ENCODE results near the gene STK11.
"Not testable (repeated sequence)": the region's sequence is repeated elsewhere in the genome, so short reads cannot be mapped to it uniquely, and the experiment has no call there.

The STK11 gene

DNA sequence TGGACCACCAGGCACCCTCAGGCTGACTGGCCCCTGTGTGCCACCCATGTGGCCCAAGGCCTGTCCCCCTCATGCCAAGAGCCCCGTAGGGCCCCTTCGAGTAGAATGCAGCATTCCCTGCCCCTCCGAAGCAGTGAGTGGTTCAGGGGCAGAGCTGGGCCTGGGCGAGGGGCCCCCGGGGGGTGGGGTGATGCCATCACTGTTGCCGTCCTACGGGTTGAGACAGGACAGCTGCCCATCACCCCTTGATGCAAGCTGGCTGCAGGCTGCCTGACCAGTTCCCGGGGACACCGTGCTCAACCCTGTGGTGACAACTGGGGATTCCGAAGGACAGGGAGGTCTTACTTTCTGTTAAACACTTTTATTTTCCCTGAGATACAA is 36.2 kb upstream of the STK11 start:
- no peak for DNase-seq

DNA sequence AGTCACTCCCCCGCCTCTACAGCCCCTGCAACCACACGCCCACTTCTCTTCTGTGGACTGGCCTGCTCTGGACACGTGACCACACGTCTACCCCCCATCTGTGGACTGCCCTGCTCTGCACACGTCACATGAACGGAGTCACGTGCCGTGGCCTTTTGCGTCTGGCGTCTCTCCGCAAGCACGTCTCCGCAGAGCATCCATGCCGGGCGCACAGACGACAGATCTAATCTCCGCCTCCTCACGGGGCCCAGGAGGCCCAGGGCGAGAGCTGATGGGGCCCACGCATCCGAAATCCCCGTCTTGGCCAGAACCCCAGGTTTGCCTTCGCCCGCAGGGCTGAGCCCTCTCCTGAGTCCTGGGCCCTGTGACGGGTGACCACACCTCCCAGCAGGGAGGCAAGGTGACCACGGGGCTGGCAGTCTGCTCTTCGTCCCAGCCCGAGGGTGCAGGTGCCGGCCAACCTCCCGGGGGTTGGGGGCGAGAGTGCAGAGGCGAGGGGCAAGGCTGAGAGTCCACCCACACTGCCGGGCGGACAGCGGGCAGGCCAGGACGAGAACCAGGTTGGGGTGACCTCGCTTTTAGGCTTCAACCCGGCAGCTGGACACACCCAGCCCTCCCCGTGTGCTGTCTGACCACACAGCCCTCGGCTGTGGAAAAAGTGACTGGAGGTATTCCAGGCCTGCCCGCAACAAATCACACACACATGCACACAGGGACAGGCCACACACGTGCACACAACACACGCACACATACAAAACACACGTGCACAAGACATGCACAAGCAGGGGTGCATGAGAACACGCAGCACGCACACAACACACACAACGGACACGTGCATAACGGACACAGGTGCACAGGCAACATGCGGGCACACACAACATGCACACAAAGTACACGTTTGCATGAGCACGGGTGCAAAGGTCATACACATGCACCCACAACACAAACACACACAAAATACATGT is 35.4 kb upstream of the STK11 start:
- DNase-seq: peak in 1 of 2 donors; percentile 42

DNA sequence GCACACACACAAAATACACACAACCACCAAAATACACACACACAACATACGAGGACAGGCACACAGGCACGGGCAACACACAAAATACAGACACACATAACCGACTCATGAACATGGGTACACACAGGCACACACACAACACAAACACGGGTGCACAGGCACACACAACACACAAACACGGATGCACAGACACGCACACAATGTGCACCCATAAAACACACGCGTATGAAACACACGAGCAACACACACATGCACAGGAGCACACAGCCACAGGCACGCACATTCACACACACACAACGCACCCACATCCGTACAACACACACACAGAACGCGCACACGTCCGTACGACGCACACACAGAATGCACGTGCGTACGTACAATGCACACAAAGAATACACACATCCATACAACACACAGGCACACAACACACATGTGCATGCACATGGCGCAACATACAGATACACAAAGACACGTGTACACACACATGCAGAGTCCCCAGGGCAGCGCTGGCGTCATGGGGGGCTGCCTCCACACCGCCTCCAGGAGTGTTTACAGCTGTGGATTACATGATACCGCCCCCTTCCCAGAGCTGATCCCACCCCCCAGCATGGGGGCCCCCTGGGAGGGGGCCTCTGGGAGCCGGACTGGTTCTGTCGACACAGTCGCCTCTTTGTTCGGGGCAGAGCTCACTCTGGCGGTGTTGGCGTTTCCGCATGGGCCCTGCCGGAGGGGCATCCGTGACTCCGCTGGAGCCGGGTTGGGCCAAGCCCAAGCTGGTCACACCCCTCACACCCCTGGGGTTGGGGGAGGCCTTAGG is 34.4 kb upstream of the STK11 start:
- DNase-seq: no peak

DNA sequence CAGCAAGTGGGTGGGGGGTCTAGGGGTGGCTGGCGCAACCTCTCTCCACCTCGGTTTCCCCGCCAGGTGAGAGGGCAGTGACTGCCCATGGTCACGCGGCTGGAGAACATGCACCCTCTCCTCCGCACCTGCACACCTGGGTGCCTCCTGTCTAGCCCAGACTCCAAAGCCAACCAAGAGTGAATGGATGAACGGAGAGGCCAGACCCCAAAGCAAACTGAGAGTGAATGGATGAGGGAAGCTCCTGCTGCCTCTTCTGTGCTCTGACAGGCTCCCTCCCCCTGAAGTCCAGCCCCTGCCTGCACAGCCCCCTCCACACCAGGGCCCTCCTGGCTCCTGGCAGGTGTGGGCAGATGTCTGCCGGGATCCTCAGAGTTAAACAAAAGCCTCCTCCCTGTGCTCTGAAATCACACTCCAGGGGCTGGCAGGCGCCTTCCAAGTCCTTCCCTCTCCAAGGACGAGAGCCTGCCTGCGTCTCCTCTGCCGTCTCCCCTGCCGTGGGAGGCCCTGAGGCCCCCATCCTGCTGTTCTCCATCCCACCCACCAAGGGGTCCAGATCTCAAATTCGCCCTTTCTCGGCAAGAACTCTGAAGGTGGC is 33.7 kb upstream of the STK11 start:
- no peak for DNase-seq

DNA sequence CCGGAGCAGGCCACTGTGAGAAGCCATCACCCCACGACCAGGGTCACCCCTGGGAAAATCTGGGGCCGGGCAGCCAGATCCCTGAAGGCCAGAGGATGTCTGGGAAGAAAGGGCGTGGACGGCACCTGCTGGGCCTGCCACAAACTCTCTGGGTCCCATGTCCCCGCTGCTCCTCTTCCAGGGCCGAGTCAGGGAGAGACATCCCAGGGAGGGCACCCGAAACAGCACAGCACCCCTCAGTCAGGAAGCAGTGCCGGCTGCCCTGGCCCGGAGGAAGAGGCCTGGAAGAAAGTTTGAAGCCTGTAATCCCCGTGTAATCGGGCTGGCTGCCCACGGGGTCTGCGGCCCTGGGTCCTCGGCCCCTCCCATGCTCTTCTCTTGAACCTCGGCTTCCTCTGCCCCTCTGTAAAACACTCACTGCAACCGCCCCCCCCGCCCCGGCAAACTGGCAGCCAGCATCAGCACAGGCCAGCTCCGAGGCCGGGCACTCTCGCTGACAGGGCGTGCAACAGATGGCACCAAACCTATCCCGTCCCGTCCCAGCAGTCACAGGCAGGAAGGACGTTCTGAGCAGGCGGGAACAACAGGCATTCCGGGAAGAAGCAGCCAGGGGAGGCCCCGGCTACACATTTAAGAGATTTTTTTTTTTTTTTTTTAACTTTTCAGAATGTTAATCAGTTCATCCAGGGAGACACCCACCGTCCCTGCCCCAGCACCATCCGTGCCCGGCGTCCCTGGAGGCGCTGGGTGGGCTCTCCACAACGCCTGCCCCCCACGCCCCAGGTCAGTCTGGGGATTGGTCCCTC is 33.0 kb upstream of the STK11 start:
- DNase-seq: no peak

DNA sequence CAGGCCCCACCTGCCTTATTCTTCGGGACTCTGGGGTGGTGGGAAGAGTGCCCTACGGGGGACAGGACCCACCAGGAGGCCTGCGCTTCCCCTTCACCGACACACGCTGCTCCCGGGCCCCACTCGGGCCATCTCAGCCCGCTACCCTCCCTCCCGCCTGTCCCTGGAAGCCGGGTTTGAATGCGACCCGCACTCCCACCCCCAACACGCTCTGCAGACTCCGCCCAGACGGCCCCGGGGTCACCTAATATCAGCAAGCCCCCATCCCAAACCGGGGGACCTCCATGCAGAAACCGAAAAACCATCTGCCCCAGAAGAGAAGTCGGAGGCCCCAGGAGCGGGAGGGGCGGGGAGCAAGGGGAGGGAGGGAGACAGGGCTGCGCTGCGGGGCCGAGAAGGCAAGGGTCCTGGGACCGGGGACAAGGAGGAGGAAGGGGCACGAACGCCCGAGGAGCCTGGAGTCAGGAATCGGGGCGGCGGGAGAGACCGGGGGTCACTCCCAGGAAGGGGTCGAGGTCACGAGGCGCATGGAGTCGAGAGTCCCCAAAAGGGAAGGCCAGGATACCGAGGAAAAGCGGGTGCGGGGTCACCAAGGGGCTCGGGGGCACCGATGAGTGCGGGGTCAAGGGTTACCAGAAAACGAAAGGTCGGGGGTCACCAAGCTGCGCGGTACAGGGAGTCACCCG is 32.3 kb upstream of the STK11 start:
- DNase-seq: no peak

DNA sequence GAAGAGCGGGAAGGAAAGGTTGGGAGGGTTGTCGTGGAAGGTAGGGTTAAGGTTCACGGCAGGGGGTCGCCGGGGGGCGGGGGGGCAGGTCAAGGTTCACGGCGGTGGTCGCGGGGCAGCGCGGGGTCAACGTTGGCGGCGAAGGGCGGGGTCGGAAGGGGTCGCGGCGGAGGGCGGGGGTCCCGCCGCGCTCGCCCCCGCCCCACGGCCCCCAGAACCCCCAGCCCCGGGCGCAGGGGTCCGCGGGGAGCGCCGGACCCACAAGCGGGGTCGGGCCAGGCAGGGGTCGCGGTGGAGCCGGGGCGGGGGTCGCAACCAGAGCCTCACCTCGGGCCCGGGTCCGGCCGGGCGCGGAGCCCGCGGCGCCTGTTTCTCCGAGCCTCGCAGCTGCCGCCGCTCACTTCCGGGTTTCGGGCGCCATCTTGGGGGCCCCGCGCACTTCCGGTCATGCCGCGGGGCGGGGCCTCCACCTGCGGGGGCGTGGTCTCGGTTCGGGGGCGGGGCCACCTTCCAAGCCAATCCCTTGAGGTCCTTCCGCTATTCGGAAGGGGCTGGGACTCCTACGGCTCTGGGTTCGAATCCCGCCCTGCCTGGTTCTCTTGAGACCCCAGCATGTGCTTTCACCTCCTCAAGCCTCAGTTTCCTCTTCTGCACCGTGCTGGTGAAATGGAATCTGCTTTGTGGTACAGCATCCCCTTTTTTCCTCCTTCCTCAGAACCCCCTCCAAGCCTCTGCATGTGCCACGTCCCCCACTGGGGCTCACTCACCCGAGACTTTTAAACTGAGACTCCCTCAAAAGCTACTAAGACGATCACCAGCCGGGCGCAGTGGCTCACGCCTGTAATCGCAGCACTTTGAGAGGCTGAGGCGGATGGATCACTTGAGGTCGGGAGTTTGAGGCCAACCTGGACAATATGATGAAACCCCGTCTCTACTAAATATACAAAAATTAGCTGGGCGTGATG is 31.5 kb upstream of the STK11 start, which contains the start of gene SBNO2:
Gene SBNO2, minus strand, starts transcription at position 424 of the 965 bp plus-strand sequence. CDS start 19,992 bp downstream, outside the sequence.
- peak in 1 of 2 donors; percentile 63 for DNase-seq

DNA sequence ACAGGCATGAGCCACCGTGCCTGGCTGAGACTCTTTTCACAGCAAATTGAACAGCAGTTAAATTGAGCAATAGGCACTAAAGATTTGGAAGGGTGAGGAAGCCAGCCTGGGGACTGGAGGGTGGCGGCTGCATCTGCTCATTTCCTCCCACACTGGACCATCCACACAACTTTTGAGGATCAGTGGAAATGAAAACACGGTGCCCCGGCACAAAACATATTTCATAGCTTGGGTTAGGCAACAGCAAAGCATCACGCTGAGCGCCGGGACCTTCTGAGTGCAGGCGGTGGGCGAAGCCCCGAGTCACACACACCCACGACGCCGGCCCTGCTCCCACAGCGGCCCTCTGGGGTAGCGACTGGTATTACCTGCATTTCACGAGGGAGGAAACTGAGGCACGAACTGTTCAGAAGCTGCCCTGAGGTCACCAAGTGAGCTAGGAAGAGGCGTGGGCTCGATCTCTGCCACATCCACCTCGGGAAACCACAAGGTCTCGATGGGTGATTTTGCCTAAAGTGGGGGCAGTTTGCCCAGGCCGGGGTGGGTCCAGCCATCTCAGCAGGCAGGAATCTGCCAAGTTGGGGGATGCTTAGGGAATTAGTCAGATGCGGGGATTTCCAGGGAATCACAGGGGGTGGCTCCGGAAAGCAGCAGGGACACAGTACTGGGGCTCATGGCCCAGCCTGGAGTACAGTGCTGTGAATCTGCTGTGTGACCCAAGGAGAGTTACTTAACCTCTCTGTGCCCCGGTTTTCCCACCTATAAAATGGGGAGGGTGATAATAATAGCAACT is 28.1 kb upstream of the STK11 start:
- no peak for DNase-seq

DNA sequence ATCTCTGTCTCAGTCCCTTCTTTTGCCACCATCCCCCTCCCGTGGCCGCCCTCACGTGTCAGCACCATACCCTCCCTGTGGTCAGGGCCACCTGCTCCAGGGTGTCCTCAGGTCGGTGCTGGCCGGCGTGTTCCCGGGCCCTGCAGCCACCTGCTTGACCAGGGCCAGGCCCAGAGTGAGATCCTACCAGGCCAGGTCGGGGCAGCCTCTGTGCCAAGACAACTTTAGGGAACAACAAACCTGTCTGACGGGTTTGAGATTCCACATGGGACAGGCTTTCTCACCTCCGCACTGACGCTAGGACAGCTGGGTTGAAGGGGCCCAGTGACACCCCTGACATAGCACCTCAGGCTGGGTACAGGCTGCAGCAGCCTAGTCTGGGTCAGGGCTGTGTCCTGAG is 24.0 kb upstream of the STK11 start:
- DNase-seq: no peak

DNA sequence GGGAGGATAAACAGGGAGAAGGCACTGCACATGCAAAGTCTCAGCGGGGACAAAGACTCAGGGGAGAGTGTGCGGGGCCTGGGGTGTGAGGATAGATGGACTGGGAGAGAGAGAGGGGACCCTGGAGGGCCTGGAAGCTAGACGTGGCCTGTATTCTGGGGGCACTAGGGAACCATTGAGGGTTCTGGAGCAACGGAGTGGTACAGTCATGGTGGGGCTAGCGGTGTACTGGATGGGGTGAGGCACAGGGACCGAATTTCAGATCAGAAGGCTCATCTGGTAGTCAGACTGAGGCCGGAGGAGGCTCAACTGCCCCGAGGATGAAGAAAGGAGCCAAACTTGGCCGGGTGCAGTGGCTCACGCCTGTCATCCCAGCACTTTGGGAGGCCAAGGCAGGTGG is 23.5 kb upstream of the STK11 start:
- DNase-seq: no peak

DNA sequence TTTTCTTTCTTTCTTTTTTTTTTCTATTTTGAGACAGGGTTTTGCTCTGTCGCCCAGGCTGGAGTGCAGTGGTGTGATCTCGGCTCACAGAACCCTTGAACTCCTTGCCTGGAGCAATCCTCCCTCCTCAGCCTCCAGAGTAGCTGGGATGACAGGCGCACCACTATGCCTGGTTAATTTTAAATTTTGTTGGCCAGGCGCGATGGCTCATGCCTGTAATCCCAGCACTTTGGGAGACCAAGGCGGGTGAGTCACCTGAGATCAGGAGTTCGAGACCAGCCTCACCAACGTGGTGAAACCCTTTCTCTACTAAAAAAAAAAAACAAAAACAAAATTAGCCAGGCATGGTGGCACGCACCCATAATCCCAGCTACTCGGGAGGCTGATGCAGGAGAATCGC is 22.9 kb upstream of the STK11 start:
- no peak for DNase-seq

DNA sequence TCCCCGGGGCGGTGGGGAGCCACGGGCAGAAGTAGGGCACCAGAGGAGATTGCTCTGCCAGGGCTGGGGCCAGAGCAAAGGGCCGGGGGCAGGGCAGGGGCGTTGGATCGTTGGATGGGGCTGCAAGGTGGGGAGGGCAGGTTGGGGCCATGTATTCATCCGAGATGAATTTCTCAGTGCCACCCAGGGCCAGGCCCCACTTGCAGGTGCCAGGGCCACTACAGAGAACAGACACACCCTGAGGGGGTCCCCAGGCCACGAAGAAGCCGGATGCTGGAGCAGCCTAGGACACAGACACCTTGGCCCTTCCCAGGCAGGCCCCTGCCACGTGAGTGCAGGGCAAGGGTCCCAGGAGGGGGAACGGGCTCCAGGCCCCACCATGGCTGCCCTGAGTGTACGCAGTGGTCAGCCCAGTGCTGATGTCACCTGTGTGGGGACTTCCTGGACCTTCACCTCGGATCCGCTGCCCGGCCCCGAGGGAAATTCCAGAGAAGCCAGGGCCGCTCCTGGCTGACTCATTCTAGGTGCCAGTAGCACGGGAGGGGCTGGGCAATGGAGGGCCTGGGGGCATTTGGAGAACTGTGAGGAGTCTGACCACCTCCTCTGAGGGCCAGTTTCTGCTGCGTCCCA is 21.9 kb upstream of the STK11 start:
- no peak for DNase-seq

DNA sequence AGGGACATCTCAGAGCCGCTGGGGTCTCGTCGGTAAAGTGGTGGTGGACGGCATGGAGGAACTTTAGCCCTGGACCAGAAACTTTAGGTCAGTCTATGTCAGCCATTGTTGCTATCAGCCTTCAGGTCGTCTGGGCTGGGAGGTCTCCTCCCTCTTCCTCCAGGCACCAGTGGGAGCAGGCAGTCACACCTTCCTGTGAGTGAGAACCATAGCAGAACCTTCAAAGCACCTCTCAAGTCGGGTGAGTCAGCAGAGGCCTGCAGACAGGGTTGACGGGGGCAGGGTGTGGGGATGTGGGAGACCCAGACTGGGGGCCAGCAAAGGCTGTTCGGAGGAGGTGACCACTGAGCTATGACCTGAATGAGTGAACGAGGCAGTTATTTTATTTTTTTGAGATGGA is 16.2 kb upstream of the STK11 start:
- no peak for DNase-seq

DNA sequence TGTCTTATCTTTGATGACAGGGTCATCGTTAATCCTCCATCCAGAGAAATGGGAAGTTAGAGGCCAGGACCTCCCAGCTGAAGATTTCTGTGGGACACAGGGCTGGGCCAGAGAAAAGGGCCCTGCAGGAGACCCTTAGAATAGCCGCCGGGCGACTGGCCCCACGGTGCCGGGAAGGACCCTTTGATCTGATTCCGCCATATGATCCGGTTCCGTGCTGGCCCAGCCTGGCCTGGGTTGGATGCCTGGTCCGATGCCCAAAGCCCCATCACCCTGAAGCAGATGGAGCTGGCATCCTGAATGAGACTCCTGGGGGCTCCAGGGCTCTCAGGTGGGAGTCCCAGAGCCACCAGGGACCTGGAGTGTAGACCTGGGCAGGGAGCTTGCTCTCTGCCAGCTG is 6.0 kb upstream of the STK11 start:
- no peak for DNase-seq

DNA sequence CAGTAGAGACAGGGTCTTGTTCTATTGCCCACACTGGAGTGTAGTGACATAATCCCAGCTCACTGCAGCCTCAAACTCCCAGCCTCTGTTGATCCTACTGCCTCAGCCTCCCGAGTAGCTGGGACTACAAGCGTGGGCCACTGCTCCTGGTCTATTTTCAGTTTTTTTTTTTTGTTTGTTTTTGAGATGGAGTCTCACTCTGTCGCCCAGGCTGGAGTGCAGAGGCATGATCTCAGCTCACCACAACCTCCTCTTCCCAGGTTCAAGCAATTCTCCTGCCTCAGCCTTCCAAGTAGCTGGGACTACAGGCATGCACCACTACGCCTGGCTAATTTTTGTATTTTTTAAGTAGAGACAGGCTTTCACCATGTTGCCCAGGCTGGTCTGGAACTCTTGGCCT is 5.0 kb upstream of the STK11 start:
- DNase-seq: not testable (repeated sequence)

DNA sequence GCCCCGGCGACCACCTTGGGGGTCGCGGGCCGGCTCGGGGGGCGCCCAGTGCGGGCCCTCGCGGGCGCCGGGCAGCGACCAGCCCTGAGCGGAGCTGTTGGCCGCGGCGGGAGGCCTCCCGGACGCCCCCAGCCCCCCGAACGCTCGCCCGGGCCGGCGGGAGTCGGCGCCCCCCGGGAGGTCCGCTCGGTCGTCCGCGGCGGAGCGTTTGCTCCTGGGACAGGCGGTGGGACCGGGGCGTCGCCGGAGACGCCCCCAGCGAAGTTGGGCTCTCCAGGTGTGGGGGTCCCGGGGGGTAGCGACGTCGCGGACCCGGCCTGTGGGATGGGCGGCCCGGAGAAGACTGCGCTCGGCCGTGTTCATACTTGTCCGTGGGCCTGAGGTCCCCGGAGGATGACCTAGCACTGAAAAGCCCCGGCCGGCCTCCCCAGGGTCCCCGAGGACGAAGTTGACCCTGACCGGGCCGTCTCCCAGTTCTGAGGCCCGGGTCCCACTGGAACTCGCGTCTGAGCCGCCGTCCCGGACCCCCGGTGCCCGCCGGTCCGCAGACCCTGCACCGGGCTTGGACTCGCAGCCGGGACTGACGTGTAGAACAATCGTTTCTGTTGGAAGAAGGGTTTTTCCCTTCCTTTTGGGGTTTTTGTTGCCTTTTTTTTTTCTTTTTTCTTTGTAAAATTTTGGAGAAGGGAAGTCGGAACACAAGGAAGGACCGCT is 729 bp downstream of the STK11 start:
- no peak for DNase-seq

DNA sequence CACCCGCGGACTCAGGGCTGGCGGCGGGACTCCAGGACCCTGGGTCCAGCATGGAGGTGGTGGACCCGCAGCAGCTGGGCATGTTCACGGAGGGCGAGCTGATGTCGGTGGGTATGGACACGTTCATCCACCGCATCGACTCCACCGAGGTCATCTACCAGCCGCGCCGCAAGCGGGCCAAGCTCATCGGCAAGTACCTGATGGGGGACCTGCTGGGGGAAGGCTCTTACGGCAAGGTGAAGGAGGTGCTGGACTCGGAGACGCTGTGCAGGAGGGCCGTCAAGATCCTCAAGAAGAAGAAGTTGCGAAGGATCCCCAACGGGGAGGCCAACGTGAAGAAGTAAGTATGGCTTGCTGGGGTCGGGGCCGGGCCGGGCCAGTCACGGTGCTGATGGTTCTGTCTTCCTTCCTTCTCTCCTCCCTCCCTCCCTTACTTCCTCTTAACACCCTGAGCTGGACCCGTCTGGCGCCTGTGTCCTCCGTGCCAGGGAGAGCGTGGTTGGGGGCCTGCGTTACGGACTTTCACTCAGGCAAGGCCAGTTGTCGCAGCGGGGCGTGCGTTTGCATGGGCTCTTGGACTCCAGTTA is 1.4 kb downstream of the STK11 start:
- no peak for DNase-seq

DNA sequence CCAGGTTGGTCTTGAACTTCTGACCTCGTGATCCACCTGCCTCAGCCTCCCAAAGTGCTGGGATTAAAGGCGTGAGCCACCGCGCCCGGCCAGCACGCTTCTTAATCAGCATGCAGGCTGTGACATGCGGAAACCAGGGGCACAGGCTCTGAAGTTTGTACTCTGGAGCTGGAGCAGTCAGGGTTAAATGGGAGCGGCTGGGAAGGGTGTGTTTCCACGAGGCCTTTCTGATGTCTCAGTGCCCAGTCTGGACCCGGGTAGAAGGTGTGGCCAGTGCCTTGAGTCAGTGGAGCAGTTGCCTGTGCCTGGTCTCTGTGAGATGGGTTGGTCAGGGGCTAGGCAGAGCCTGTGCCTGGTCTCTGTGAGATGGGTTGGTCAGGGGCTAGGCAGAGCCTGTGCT is 3.3 kb downstream of the STK11 start:
- DNase-seq: not testable (repeated sequence)
